GM18502 (cell line): Measurements from ENCODE around the gene PACS1.
"Not testable (repeated sequence)": the region's sequence is repeated elsewhere in the genome, so short reads cannot be mapped to it uniquely, and the experiment has no call there.

ENCODE experiments used
- ATAC-seq: cut with Tn5 transposase; IDR thresholded peaks from one replicate; pipeline ENCODE4 v1.9.1; 2021; ENCODE audit warnings: mild to moderate bottlenecking; ENCODE audit not compliant: unreplicated experiment, poor library complexity

PACS1 gene

GRCh38 chr11:66069715-66070603 lies at the start of gene PACS1:
TSS of gene PACS1 (plus strand) at chr11:66070272. CDS start at chr11:66070487, 215 bp downstream.
- ATAC-seq = no peak

GRCh38 chr11:66020618-66021357 lies 49.3 kb upstream of the PACS1 start:
- ATAC-seq = no peak

DNA sequence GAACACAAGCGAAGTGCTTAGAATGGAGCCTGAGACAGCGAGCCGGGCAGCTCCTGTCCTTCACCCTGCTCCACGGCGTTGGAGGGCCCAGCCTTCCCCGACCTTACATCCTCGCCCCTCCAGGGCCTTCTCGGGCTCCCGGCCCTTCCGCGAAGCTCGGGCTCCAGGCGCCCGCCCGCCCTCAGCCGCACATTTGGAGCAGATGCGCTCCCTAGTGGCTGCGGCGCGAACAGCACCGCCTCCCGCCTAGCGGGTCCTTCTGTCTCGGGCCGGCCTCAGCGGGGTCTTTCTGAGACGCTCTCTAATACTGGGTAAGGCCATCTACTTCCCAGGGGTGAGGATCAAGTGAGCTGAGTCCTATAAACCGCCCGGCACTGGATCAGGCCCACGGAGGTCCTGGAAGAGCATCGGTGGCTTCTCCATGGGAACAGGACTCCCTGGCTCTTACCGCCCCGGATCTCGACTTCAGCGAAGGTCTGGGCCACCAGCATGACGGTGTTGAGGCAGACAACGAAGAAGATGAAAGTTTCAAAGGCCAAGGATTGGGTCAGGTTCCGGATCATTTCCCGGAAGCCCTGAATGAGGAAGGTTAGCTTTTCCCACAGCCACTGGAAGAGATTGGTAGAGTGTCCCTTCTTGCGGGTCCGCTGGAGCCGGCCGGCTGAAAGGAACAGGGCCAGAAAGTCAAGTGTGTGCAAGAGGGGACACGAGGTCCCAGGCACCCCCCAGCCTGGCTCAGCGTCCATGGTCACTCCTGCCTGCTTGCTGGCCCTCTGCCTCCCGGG lies 47.5 kb upstream of the PACS1 start:
- ATAC-seq = no peak

GRCh38 chr11:66023186-66023440 lies 47.0 kb upstream of the PACS1 start:
- not testable (repeated sequence) for ATAC-seq

DNA sequence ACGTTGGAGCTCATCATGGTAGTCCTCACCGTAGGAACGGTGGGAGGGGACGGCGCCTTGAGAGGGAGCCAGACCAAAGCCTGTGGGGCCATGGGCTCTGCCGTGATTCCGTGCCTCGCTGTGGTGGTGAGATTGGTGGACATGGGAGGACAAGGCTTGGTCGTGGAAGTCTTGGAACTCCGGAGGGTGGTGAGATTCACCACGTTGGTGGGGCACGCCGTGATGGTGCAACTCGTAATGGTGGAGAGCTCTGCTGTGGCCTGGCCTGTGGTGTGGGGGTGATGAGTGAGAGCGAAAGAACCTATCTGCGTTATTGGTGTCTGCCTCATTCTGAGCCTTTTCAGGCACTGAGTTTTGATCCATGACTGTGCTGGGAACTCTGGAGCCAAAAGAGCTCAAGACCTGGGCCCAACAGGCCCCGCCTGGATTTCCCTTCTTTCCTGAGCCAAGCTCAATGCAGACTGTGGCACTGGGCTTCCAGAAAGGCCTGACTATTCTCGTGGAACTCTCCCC lies 44.0 kb upstream of the PACS1 start, which contains the start of gene CATSPER1:
Gene CATSPER1 (minus strand): TSS at position 463 of the 513 bp plus-strand sequence. CDS start 100 bp downstream, at position 363.
- ATAC-seq = no peak

DNA sequence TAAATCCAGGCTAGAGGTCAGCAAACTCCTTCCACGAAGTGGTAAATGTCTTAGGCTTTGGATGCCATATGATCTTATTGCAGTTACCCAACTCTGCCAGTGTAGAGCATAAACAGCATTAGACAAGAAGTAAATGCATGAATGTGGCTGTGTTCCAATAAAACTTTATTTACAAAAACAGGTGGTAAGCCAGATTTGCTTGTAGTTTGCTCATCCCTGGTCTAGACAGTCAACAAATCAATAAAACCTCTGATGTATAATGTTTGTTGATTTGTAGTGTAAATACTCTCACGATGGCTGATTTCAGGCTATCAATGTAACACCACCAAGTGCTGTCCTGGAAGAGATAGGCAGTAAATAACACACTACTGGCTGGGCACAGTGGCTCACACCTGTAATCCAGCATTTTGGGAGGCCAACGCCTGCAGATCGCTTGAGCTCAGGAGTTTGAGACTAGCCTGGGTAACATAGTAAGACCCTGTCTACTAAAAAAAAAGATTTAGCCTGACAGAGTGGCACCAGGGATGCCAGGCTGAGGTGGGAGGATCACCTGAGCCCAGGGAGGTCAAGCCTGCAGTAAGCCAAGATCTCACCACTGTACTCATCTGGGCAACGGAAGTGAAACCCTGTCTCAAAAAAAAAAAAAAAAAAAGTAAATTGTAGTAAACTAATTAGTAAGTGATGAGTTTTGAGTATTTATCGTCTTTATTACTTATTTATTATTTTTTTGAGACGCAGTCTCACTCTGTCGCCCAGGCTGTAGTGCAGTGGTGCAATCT lies 36.9 kb upstream of the PACS1 start:
- no peak for ATAC-seq

- no peak for ATAC-seq
Measured at GRCh38 chr11:66035653-66036333, 34.3 kb upstream of the PACS1 start.

DNA sequence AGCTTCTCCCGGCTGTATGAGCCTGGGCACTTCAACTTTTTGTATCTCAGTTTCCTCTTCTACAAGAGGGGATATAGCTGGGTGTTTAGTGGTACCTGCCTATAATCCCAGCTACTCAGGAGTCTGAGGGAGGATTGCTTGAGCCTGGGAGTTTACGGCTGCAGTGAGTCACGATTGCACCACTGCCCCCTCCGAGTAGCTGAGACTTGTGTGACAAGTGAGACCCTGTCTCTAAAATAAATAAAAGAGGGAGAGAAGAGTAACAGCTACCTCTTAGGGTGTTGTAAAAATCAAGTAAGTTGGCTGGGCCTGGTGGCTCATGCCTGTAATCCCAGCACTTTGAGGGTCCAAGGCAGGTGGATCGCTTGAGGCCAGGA lies 33.8 kb upstream of the PACS1 start:
- no peak for ATAC-seq

DNA sequence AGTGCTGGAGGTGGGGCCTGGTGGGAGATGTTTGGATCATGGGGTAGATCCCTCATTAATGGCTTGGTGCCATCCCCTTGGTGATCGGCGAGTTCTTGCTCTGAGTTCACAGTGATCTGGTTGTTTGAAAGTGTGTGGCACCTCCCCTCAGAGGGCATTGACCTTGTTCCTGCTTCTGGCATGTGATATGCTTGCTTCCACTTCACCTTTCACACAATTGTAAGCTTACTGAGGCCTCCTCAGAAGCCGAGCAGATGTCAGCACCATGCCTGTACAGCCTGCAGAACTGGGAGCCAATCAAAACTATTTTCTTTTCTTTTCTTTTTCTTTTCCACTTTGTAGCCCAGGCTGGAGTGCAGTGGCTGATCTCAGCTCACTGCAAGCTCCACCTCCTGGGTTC lies 32.7 kb upstream of the PACS1 start:
- ATAC-seq = no peak

- ATAC-seq = no peak
Measured at GRCh38 chr11:66039765-66040164, 30.3 kb upstream of the PACS1 start.

- ATAC-seq = no peak
Measured at GRCh38 chr11:66042227-66042995, 27.7 kb upstream of the PACS1 start.

- no peak for ATAC-seq
Measured at GRCh38 chr11:66042996-66043906, 26.8 kb upstream of the PACS1 start.

DNA sequence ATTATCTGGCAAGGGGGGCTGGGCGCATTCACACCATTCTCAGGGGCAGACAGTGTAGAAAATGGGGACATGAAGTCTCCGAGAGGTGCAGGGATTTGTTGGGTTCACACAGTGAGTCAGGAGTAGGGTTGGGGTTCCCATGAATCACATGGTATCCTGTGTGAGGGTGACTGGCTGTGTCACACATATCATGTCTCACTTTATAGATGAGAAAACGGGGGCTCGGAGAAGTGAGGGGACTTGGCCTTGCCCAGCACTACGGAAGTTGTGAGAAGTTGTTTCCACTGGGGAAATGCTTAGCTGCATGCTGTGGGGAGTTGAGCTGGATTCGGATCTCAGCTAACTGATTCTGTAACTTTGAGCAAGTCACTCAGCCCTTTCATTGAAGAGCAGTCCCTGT lies 25.3 kb upstream of the PACS1 start:
- ATAC-seq = no peak

DNA sequence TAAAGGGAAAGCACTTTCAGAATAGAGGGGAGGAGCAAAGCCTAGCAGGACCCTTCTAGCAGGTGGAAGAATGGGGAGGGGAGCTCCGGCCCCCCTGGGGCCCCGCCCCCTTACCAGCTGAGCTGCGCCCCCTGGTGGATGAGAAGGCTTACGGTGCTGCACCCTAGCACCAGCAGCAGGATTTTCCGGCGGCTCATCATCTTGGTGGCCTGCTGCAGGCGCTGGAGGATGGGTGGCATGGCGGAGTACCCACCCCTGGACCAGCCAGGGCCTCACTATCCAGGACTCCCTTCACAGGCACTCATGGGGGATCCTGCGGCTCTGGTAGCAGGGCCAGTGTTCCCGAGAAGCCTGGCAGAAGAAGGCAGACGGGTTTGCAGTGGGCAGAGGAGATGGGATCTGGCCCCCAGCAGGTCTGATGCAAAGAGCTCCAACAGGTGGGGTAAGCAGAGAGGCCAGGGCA lies 24.9 kb upstream of the PACS1 start:
- ATAC-seq = peak; percentile 72

DNA sequence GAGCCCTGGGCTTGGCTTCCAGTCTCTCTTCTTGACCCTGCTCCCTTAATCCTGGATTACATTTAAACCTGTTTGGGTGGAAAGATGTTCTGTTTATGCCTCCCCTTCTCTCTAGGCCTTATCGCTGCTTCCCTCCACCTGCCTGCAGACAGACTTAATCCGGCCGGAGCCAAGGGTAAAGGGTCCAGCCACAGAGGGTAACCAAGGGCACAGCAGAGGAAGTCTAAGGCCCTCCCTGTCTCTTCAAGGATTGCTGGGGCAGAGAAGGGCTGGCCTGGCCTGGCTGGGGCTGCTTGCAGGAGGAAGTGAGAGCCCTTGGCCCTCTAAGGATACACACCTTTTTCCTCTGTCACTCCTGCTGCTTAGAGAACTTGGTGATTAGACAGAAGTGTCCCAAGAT lies 23.2 kb upstream of the PACS1 start:
- no peak for ATAC-seq

DNA sequence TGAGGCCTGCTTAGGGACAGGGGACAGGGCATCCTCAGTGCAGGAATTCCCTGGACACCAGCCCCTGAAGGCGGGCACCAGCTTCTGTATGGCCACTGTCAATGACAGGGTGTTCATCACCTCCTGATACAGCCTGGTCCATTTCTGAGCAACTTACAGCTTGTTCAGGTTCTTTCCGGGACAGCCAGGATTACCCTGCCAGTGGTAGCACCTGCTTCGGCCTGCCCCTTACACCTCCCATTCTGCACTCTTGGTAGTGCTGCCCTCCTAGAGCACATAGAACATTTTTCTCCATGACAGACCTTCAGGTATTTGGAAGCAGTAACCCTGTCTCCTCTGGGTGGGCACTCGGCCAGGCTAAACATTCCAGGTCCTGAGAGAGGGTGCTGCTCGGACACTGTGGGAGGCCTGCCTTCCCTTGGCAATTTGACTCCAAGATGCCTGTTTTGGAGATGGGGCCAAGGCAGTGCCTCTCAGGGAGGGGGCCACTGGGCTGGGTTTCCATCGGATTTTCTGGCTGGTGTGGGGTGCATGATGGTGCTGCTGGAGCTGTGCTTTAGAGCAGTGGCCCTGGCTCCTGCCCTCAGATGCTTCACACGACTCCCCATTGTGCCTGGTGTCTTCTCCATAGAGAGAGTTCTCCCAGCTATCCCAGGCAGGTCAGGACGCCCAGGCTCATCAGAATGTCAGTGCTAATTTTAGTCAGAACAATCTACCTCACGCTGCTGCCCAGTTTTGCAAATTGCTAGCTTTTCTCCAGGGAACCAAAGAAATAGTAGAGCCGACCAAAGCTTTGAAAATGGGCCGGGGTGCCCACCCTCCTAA lies 22.3 kb upstream of the PACS1 start:
- no peak for ATAC-seq
